Smooth muscle cell (in vitro differentiated cells): Measurements from ENCODE around the gene CDKL5. TPM values are rescaled to one million over a fixed set of nuclear protein-coding genes. Genes with fewer than 3 reads are reported as not detected.

Experiments
- DNase-seq: peaks from one replicate; lab custom pipeline; 2025; ENCODE audit not compliant: unreplicated experiment; lab: John Stamatoyannopoulos, UW
- H2AFZ ChIP-seq: fragments of 200-600 bp; sonication (generic); 2 replicates; pipeline ENCODE4 v1.6.0; 2016; ENCODE audit warnings: antibody characterized with exemption, low read depth, mild to moderate bottlenecking
- H3F3A ChIP-seq: fragments of 200-600 bp; sonication (generic); 2 replicates; pipeline ENCODE4 v1.6.0; 2017; ENCODE audit warnings: antibody characterized with exemption, low read depth
- H3K27ac ChIP-seq: fragments of 200-600 bp; sonication (generic); 2 replicates; pipeline ENCODE4 v1.5.1; 2016; ENCODE audit warnings: low read depth, mild to moderate bottlenecking
- H3K27me3 ChIP-seq: fragments of 200-600 bp; sonication (generic); 2 replicates; pipeline ENCODE4 v1.6.1; 2016; ENCODE audit warnings: low read depth, mild to moderate bottlenecking
- H3K36me3 ChIP-seq: fragments of 200-600 bp; sonication (generic); 2 replicates; pipeline ENCODE4 v1.5.1; 2016; ENCODE audit warnings: low read depth
- H3K4me1 ChIP-seq: fragments of 200-600 bp; sonication (generic); 2 replicates; pipeline ENCODE4 v1.5.1; 2016; ENCODE audit warnings: low read depth
- H3K4me2 ChIP-seq: fragments of 200-600 bp; sonication (generic); 2 replicates; pipeline ENCODE4 v1.6.0; 2016; ENCODE audit warnings: mild to moderate bottlenecking
- H3K4me3 ChIP-seq: fragments of 200-600 bp; sonication (generic); 2 replicates; pipeline ENCODE4 v1.5.1; 2016; ENCODE audit warnings: mild to moderate bottlenecking
- H3K79me2 ChIP-seq: fragments of 200-600 bp; sonication (generic); 2 replicates; pipeline ENCODE4 v1.6.0; 2016; ENCODE audit warnings: low read depth, mild to moderate bottlenecking
- H3K9ac ChIP-seq: fragments of 200-600 bp; sonication (generic); 2 replicates; pipeline ENCODE4 v1.6.0; 2016; ENCODE audit warnings: low read depth
- H3K9me3 ChIP-seq: fragments of 200-600 bp; sonication (generic); replicated peaks from 2 replicates; pipeline ENCODE4 v1.5.1; 2016; ENCODE audit warnings: low read depth
- H4K20me1 ChIP-seq: fragments of 200-600 bp; sonication (generic); 2 replicates; pipeline ENCODE4 v1.6.0; 2016; ENCODE audit warnings: low read depth
- WGBS: methylation state at CpG from one replicate; pipeline ENCODE4 v1.1.7; 2016; ENCODE audit warnings: low lambda C conversion rate; 5-methylcytosine and 5-hydroxymethylcytosine counted together
- polyA plus RNA-seq: library from polyadenylated mRNA; unstranded; fragments of >200 nt; fragmentation: Nextera tagmentation; extraction: Ambion mirVana; gene quantifications from 2 replicates; pipeline ENCODE4 v1.2.1, GENCODE V29; 2016
- total RNA-seq: library from RNA; depleted of rRNA; stranded (reverse); fragments of >200 nt; gene quantifications from 2 replicates; pipeline ENCODE4 v1.2.3, GENCODE V29; 2014
- TF ChIP-seq, protein P1 (sequence below): fragments of 200-600 bp; sonication (generic); IDR thresholded peaks from 2 replicates; pipeline ENCODE4 v1.5.1; 2017; ENCODE audit warnings: borderline replicate concordance, mild to moderate bottlenecking, antibody characterized with exemption; ENCODE audit not compliant: insufficient read depth, poor library complexity, severe bottlenecking

Gene CDKL5
- total and polyA plus RNA-seq, 2 experiments from 2014 or later, result 3.4 to 14.4 TPM

- DNase-seq, result no peak
- no peaks in the 10 kb centered on the region for H3K27me3 ChIP-seq
- H3K36me3 ChIP-seq, result no peaks in the 10 kb centered on the region
- no peak overlapping the region for H3K9ac ChIP-seq
- no peaks in the 10 kb centered on the region for H3K4me1 ChIP-seq
- no peak overlapping the region for H2AFZ ChIP-seq
- no peaks in the 10 kb centered on the region for H3K9me3 ChIP-seq
- no peaks in the 10 kb centered on the region for H4K20me1 ChIP-seq
- no peak overlapping the region for H3K4me3 ChIP-seq
- no peaks in the 10 kb centered on the region for H3K79me2 ChIP-seq
- no peak overlapping the region for H3K4me2 ChIP-seq
- H3F3A ChIP-seq, result no peaks in the 10 kb centered on the region
- TF ChIP-seq, protein P1, sequence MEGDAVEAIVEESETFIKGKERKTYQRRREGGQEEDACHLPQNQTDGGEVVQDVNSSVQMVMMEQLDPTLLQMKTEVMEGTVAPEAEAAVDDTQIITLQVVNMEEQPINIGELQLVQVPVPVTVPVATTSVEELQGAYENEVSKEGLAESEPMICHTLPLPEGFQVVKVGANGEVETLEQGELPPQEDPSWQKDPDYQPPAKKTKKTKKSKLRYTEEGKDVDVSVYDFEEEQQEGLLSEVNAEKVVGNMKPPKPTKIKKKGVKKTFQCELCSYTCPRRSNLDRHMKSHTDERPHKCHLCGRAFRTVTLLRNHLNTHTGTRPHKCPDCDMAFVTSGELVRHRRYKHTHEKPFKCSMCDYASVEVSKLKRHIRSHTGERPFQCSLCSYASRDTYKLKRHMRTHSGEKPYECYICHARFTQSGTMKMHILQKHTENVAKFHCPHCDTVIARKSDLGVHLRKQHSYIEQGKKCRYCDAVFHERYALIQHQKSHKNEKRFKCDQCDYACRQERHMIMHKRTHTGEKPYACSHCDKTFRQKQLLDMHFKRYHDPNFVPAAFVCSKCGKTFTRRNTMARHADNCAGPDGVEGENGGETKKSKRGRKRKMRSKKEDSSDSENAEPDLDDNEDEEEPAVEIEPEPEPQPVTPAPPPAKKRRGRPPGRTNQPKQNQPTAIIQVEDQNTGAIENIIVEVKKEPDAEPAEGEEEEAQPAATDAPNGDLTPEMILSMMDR, result no peak
- H3K27ac ChIP-seq, result no peak overlapping the region
- WGBS, result 87% methylated on average over 7 of the region's 7 CpGs
Observed at GRCh38 chrX:18687856-18688495, 262.6 kb downstream of the CDKL5 start.

DNA sequence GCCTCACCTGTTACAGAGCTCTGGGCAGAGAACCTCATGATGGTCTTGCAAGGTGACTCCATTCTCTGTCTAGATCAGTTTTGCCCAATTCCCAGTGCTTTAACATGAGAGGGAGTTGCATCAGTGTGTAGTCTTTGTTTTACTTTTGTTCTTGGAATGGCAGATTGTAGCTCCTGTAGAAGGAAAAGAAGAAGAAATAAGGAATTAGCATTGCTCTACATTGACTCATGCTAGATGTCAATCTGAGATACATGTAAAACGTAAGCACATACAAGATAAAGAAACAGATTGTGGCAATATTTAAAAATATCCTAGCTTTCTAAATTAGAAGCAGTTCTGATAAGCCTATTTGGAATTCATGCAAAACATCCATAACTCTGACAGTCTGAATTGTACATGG lies 266.0 kb downstream of the CDKL5 start:
- no peak overlapping the region for H3K27ac ChIP-seq
- no peak overlapping the region for H3K4me2 ChIP-seq
- no peak overlapping the region for H2AFZ ChIP-seq
- no peaks in the 10 kb centered on the region for H3K9me3 ChIP-seq
- no peaks in the 10 kb centered on the region for H3F3A ChIP-seq
- H3K4me3 ChIP-seq, result no peak overlapping the region
- TF ChIP-seq, protein P1, result no peak
- no peaks in the 10 kb centered on the region for H3K4me1 ChIP-seq
- no peaks in the 10 kb centered on the region for H4K20me1 ChIP-seq
- no peaks in the 10 kb centered on the region for H3K36me3 ChIP-seq
- H3K9ac ChIP-seq, result no peak overlapping the region
- WGBS, result 50% methylated on average over 1 of the region's 1 CpG
- no peaks in the 10 kb centered on the region for H3K79me2 ChIP-seq
- DNase-seq, result no peak
- no peaks in the 10 kb centered on the region for H3K27me3 ChIP-seq

GRCh38 chrX:18692541-18692940 lies 267.1 kb downstream of the CDKL5 start:
- Histone ChIP-seq H3K9me3 (no peaks in the 10 kb centered on the region), H4K20me1 (no peaks in the 10 kb centered on the region), H3K27me3 (no peaks in the 10 kb centered on the region), H3K4me2 (no peak overlapping the region), H3K27ac (no peak overlapping the region), H3K4me3 (no peak overlapping the region), H2AFZ (no peak overlapping the region), H3F3A (no peaks in the 10 kb centered on the region), H3K36me3 (no peaks in the 10 kb centered on the region), H3K79me2 (no peaks in the 10 kb centered on the region), H3K9ac (no peak overlapping the region), H3K4me1 (no peaks in the 10 kb centered on the region)
- no peak for DNase-seq
- TF ChIP-seq, protein P1, result no peak
- WGBS, result 87% methylated on average over 4 of the region's 4 CpGs

GRCh38 chrX:18696653-18697052 lies 271.2 kb downstream of the CDKL5 start:
- Histone ChIP-seq H3K27me3 (no peaks in the 10 kb centered on the region), H3K79me2 (no peaks in the 10 kb centered on the region), H2AFZ (no peak overlapping the region), H3K4me3 (no peak overlapping the region), H3F3A (no peaks in the 10 kb centered on the region), H3K4me2 (no peak overlapping the region), H3K36me3 (no peaks in the 10 kb centered on the region), H3K27ac (no peak overlapping the region), H3K9me3 (no peaks in the 10 kb centered on the region), H3K4me1 (no peaks in the 10 kb centered on the region), H4K20me1 (no peaks in the 10 kb centered on the region), H3K9ac (no peak overlapping the region)
- WGBS, result 91% methylated on average over 3 of the region's 3 CpGs
- no peak for DNase-seq
- TF ChIP-seq, protein P1, result no peak
